IMR-90 (cell line): ENCODE data around the gene UBL5. TPM values are rescaled to one million over a fixed set of nuclear protein-coding genes. Genes with fewer than 3 reads are reported as not detected.

Experiments
- ATAC-seq: fragments of 200-7000 bp; cut with Tn5 transposase; 2 replicates; pipeline ENCODE4 v1.9.1; 2020; ENCODE audit warnings: low read depth, mild to moderate bottlenecking, moderate library complexity
- BruUV-seq: library from RNA; stranded (reverse); fragments of 400-500 nt; replicated peaks from 2 replicates; lab custom pipeline; 2021; lab: Mats Ljungman, UMichigan
- CTCF ChIA-PET: fragments of 300-600 bp; formaldehyde crosslinking; extraction: SDS; loops from one replicate; lab custom pipeline; 2021; ENCODE audit warnings: antibody characterized with exemption; lab: Yijun Ruan, JAX
- POLR2A ChIA-PET: fragments of 300-600 bp; sonication (Branson Sonifier 250); formaldehyde crosslinking; loops from one replicate; lab custom pipeline; 2022; ENCODE audit warnings: antibody characterized with exemption; ENCODE audit not compliant: unreplicated experiment; lab: Charles Lee
- DNase-seq: peaks from one replicate; pipeline ENCODE4 v3.0.0; 2013
- H2AFZ ChIP-seq: replicated peaks from 2 replicates; pipeline ENCODE3; 2013; ENCODE audit warnings: low read length, mild to moderate bottlenecking; ENCODE audit not compliant: poor library complexity
- H2AK5ac ChIP-seq: 2 replicates; pipeline ENCODE4 v1.6.1; 2013; ENCODE audit warnings: low read depth, low read length, inconsistent platforms
- H2AK9ac ChIP-seq: replicated peaks from 2 replicates; pipeline ENCODE3; 2013; ENCODE audit warnings: mild to moderate bottlenecking, low read depth, low read length, moderate library complexity; ENCODE audit not compliant: poor library complexity
- H2BK120ac ChIP-seq: 2 replicates; pipeline ENCODE4 v1.6.1; 2013; ENCODE audit warnings: low read depth, low read length, inconsistent platforms
- H2BK15ac ChIP-seq: 3 replicates; pipeline ENCODE4 v1.6.1; 2013; ENCODE audit warnings: low read depth, low read length, inconsistent platforms
- H2BK20ac ChIP-seq: 2 replicates; pipeline ENCODE4 v1.6.1; 2013; ENCODE audit warnings: low read depth, mild to moderate bottlenecking, inconsistent platforms, low read length, moderate library complexity
- H2BK5ac ChIP-seq: 2 replicates; pipeline ENCODE4 v1.6.1; 2013; ENCODE audit warnings: mild to moderate bottlenecking, low read depth, low read length, inconsistent platforms; ENCODE audit not compliant: poor library complexity, severe bottlenecking
- H3K14ac ChIP-seq: replicated peaks from 2 replicates; pipeline ENCODE4 v1.6.1; 2013; ENCODE audit warnings: low read depth, low read length, inconsistent platforms
- H3K18ac ChIP-seq: 2 replicates; pipeline ENCODE4 v1.6.1; 2013; ENCODE audit warnings: low read depth, low read length, control low read depth
- H3K23ac ChIP-seq: 2 replicates; pipeline ENCODE4 v1.6.1; 2013; ENCODE audit warnings: low read depth, low read length, inconsistent platforms
- H3K27ac ChIP-seq: 2 replicates; pipeline ENCODE4 v1.5.1; 2013; ENCODE audit warnings: mild to moderate bottlenecking, control low read depth, low read length; ENCODE audit not compliant: insufficient read depth
- H3K27me3 ChIP-seq: 2 replicates; pipeline ENCODE4 v1.6.1; 2013; ENCODE audit warnings: low read length; ENCODE audit not compliant: control insufficient read depth, insufficient read depth
- H3K36me3 ChIP-seq: 2 replicates; pipeline ENCODE4 v1.6.1; 2013; ENCODE audit warnings: low read length, mixed read lengths; ENCODE audit not compliant: control insufficient read depth, insufficient read depth
- H3K4ac ChIP-seq: 2 replicates; pipeline ENCODE4 v1.6.1; 2013; ENCODE audit warnings: low read depth, low read length, inconsistent platforms
- H3K4me1 ChIP-seq: 2 replicates; pipeline ENCODE4 v1.6.1; 2013; ENCODE audit warnings: low read length, mixed read lengths; ENCODE audit not compliant: control insufficient read depth, insufficient read depth
- H3K4me2 ChIP-seq: 2 replicates; pipeline ENCODE4 v1.6.1; 2013; ENCODE audit warnings: low read depth, mild to moderate bottlenecking, control low read depth, low read length, moderate library complexity
- H3K4me3 ChIP-seq: 2 replicates; pipeline ENCODE4 v1.5.1; 2013; ENCODE audit warnings: low read depth, mild to moderate bottlenecking, control low read depth, low read length, moderate library complexity; ENCODE audit not compliant: insufficient read depth
- H3K56ac ChIP-seq: 2 replicates; pipeline ENCODE4 v1.6.1; 2013; ENCODE audit warnings: low read length, inconsistent platforms; ENCODE audit not compliant: insufficient read depth; ENCODE audit errors: extremely low read depth
- H3K79me1 ChIP-seq, 2 experiments: 2 replicates each; pipeline ENCODE4 v1.6.1; 2013; ENCODE audit warnings: low read length in 2 of 2, inconsistent platforms in 1 of 2, low read depth in 1 of 2
- H3K9ac ChIP-seq: 2 replicates; pipeline ENCODE4 v1.6.1; 2013; ENCODE audit warnings: low read depth, low read length, control low read depth
- H3K9me1 ChIP-seq: 2 replicates; pipeline ENCODE4 v1.6.1; 2013; ENCODE audit warnings: low read length, inconsistent platforms; ENCODE audit not compliant: insufficient read depth
- H3K9me3 ChIP-seq: 2 replicates; pipeline ENCODE4 v1.6.1; 2013; ENCODE audit warnings: low read length; ENCODE audit not compliant: control insufficient read depth, insufficient read depth
- H4K20me1 ChIP-seq: 2 replicates; pipeline ENCODE4 v1.6.1; 2013; ENCODE audit warnings: low read length, inconsistent platforms; ENCODE audit not compliant: insufficient read depth
- H4K5ac ChIP-seq: 2 replicates; pipeline ENCODE4 v1.6.1; 2013; ENCODE audit warnings: mild to moderate bottlenecking, low read depth, low read length, control low read depth
- H4K8ac ChIP-seq, 2 experiments: 2 replicates each; pipeline ENCODE4 v1.6.1; 2013; ENCODE audit warnings: low read depth in 2 of 2, low read length in 2 of 2, control low read depth in 1 of 2, inconsistent platforms in 1 of 2
- H4K91ac ChIP-seq: 2 replicates; pipeline ENCODE4 v1.6.1; 2013; ENCODE audit warnings: low read depth, low read length, inconsistent platforms; ENCODE audit not compliant: insufficient read depth
- CEBPB ChIP-seq: IDR thresholded peaks from 2 replicates; pipeline ENCODE4 v1.6.1; 2012; ENCODE audit warnings: low read depth, low read length, improper control_type of control experiment
- MAZ ChIP-seq: IDR thresholded peaks from 2 replicates; pipeline ENCODE4 v1.6.1; 2012; ENCODE audit warnings: low read depth, mild to moderate bottlenecking, low read length, improper control_type of control experiment, moderate library complexity, borderline replicate concordance
- POLR2A ChIP-seq: IDR thresholded peaks from 2 replicates; pipeline ENCODE4 v1.6.1; 2012; ENCODE audit warnings: mild to moderate bottlenecking, low read depth, low read length
- RAD21 ChIP-seq: IDR thresholded peaks from 2 replicates; pipeline ENCODE4 v1.6.1; 2012; ENCODE audit warnings: low read length, improper control_type of control experiment
- RCOR1 ChIP-seq: IDR thresholded peaks from 2 replicates; pipeline ENCODE4 v1.6.1; 2012; ENCODE audit warnings: mild to moderate bottlenecking, low read length, improper control_type of control experiment; ENCODE audit not compliant: insufficient replicate concordance
- RFX5 ChIP-seq: IDR thresholded peaks from 2 replicates; pipeline ENCODE4 v1.8.0; 2012; ENCODE audit warnings: low read depth, mild to moderate bottlenecking, low read length, moderate library complexity
- SMC3 ChIP-seq: fragments of 150-350 bp; IDR thresholded peaks from 2 replicates; pipeline ENCODE4 v1.6.1; 2016; ENCODE audit warnings: low read depth, mild to moderate bottlenecking, antibody characterized with exemption, low read length, moderate library complexity
- WGBS, 2 experiments: methylation state at CpG; one replicate each; pipeline versions ENCODE4 v1.1.5 to v1.1.7; 2013; ENCODE audit warnings: missing lambda C conversion rate in 2 of 2; ENCODE audit not compliant: insufficient read length in 1 of 2; ENCODE audit errors: extremely low coverage in 2 of 2; 5-methylcytosine and 5-hydroxymethylcytosine counted together
- dilution Hi-C: fragments of 300-500 bp; cut with HindIII; formaldehyde crosslinking; loops from one replicate; pipeline ENCODE4 v1.14.3; 2018; ENCODE audit warnings: low sequenced_read_pairs; ENCODE audit not compliant: unreplicated experiment
- in situ Hi-C: fragments of 300-500 bp; cut with MboI; formaldehyde crosslinking; loops from 3 replicates; pipeline ENCODE4 v1.14.3; 2019; ENCODE audit warnings: low sequenced_read_pairs, inconsistent platforms, mixed read lengths
- intact Hi-C: fragments of 100-400 bp; cut with micrococcal nuclease; formaldehyde crosslinking; loops from 2 replicates; pipeline ENCODE4 v1.10.0; 2022
- polyA plus RNA-seq, 3 experiments: library from polyadenylated mRNA; depleted of rRNA; stranded (reverse); fragments of >200 nt; gene quantifications; 2 replicates each; pipeline ENCODE4 v1.2.3, GENCODE V29; 2012; ENCODE audit warnings: low replicate concordance in 1 of 3
- total RNA-seq: library from RNA; depleted of rRNA; stranded (reverse); fragments of >200 nt; gene quantifications from 2 replicates; pipeline ENCODE4 v1.2.3, GENCODE V29; 2012
- TF ChIP-seq, protein P1 (sequence below): conservative IDR thresholded peaks from 2 replicates; pipeline ENCODE4 v1.5.1; 2012; ENCODE audit warnings: mild to moderate bottlenecking, low read depth, low read length, improper control_type of control experiment

The UBL5 gene
- total and polyA plus RNA-seq, 2 of the 4 experiments (the other 2 are of a cell fraction) = 434 to 1,091 TPM

GRCh38 chr19:9806803-9807202 is 20.9 kb upstream of the UBL5 start:
- H3K4me1 ChIP-seq = no peaks in the 10 kb centered on the region
- in situ Hi-C loops = no loop called here
- WGBS, 2 experiments = no CpG with 5 or more reads among the region's 3 CpGs

More at GRCh38 chr19:9806803-9807202, 20.9 kb upstream of the UBL5 start:
- Histone ChIP-seq H3K4ac (no peak overlapping the region), H3K23ac (no peak overlapping the region), H3K4me2 (no peak overlapping the region), H2BK120ac (no peak overlapping the region), H4K20me1 (no peaks in the 10 kb centered on the region; the same call in 1 of the 2 replicates), H3K36me3 (peaks cover 49% of the 10 kb centered on the region), H2AK5ac (no peak overlapping the region), H3K14ac (no peak overlapping the region), H4K8ac (no peak overlapping the region), H3K9ac (no peak overlapping the region), H2BK5ac (no peak overlapping the region), H4K91ac (no peak overlapping the region), H3K79me1 (peaks cover 0 to 5% of the 10 kb centered on the region in 2 experiments; a peak in 2 of 4 replicates), H3K27ac (no peak overlapping the region), H4K5ac (no peak overlapping the region), H2BK15ac (no peak overlapping the region), H3K18ac (no peak overlapping the region), H2AK9ac (no peak overlapping the region), H3K56ac (no peak overlapping the region), H3K27me3 (no peaks in the 10 kb centered on the region), H3K9me3 (no peaks in the 10 kb centered on the region), H3K4me3 (no peak overlapping the region), H3K9me1 (no peaks in the 10 kb centered on the region), H2AFZ (no peak overlapping the region), H2BK20ac (no peak overlapping the region)
- ChIA-PET POLR2A (no interaction called here), CTCF (interaction anchor here (0.6 kb wide), 1 partner anchor 136 kb away, joined by 6 read pairs; no protein-coding TSS in a partner anchor)
- no TSS peak for BruUV-seq
- TF ChIP-seq CEBPB (no peak), RCOR1 (no peak), SMC3 (no peak), RFX5 (no peak), POLR2A (no peak), MAZ (no peak), RAD21 (no peak)
- TF ChIP-seq, protein P1, sequence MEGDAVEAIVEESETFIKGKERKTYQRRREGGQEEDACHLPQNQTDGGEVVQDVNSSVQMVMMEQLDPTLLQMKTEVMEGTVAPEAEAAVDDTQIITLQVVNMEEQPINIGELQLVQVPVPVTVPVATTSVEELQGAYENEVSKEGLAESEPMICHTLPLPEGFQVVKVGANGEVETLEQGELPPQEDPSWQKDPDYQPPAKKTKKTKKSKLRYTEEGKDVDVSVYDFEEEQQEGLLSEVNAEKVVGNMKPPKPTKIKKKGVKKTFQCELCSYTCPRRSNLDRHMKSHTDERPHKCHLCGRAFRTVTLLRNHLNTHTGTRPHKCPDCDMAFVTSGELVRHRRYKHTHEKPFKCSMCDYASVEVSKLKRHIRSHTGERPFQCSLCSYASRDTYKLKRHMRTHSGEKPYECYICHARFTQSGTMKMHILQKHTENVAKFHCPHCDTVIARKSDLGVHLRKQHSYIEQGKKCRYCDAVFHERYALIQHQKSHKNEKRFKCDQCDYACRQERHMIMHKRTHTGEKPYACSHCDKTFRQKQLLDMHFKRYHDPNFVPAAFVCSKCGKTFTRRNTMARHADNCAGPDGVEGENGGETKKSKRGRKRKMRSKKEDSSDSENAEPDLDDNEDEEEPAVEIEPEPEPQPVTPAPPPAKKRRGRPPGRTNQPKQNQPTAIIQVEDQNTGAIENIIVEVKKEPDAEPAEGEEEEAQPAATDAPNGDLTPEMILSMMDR = no peak
- DNase-seq (no peak), ATAC-seq (no peak)
- dilution Hi-C loops = no loop called here
- intact Hi-C loops = no loop called here
